Measurements from ENCODE around the gene MYRF.

Gene MYRF

DNA sequence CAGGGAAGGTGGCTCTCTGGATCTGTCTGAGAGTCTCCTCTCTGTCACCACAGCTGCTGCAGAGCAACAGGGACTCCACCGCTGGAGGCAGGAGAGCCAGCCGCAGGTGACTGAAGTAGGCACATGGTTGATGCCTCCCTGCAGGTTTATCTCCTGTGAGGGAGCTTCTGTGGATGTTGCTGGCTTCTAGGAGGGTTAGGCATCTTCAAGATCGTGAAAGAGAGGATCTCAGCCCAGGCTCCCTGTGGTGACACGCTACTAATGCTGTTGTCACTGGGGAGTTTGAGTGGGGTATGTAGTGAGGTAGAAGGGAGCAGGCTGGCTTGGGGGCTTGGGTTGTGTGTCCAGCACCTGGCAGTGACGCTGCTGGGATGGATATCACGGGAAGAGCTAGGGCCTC is 38.1 kb upstream of the MYRF start:
- DNase-seq (ENCODE audit: low spot score): no peak
- Mint-ChIP-seq H3K36me3 (ENCODE audit: low read depth) (no peaks in the 10 kb centered on the region), H3K27me3 (ENCODE audit: low read depth) (no peaks in the 10 kb centered on the region), H3K9me3 (no peaks in the 10 kb centered on the region), H3K4me3 (no peak overlapping the region), H3K27ac (no peak overlapping the region), H3K4me1 (ENCODE audit: low read depth) (no peaks in the 10 kb centered on the region)

DNA sequence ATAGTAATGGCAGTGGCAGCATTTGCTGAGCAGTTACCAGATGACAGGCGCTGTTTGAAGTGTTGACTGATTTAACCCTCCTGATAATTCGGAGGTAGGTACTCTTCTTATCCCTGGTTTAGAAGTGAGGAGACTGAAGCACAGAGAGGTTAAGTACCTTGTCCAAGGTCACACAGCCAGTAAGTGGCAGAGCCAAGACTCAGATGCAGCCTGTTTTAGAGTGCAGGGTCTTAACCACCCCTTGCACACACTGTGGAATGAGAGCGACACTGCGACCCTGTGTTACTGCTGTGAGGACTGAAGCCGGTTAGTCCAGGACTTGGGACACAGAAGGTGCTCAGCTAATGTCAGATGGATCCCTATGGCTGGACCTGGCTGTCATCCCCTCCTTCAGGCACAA is 37.5 kb upstream of the MYRF start:
- H3K4me1 Mint-ChIP-seq (ENCODE audit: low read depth): no peaks in the 10 kb centered on the region
- H3K9me3 Mint-ChIP-seq: no peaks in the 10 kb centered on the region
- no peak overlapping the region for H3K4me3 Mint-ChIP-seq
- no peak overlapping the region for H3K27ac Mint-ChIP-seq
- no peaks in the 10 kb centered on the region for H3K36me3 Mint-ChIP-seq (ENCODE audit: low read depth)
- H3K27me3 Mint-ChIP-seq (ENCODE audit: low read depth): no peaks in the 10 kb centered on the region
- DNase-seq (ENCODE audit: low spot score): no peak

DNA sequence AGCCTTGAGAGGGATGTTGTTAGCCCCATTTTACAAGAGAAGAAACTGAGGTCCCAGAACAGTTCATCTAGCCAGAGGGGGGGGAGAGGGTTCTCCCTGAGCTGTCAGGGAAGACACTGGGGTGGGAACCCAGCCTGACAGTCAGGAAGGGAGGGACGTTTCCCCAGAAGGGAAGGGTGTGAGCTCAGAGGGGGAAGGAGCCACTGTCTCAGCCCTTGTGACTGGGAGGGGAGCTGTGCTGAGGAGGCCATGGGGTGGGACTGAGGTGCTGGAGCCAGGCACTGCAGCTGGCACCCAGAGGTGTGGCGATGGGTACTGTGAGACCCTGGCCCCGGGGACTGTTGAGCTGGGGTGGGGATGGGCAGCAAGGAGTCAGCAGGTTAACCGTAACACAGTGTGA is 36.6 kb upstream of the MYRF start:
- Mint-ChIP-seq H3K4me1 (ENCODE audit: low read depth) (no peaks in the 10 kb centered on the region), H3K36me3 (ENCODE audit: low read depth) (no peaks in the 10 kb centered on the region), H3K27ac (no peak overlapping the region), H3K9me3 (no peaks in the 10 kb centered on the region), H3K4me3 (no peak overlapping the region), H3K27me3 (ENCODE audit: low read depth) (no peaks in the 10 kb centered on the region)
- DNase-seq (ENCODE audit: low spot score): no peak

DNA sequence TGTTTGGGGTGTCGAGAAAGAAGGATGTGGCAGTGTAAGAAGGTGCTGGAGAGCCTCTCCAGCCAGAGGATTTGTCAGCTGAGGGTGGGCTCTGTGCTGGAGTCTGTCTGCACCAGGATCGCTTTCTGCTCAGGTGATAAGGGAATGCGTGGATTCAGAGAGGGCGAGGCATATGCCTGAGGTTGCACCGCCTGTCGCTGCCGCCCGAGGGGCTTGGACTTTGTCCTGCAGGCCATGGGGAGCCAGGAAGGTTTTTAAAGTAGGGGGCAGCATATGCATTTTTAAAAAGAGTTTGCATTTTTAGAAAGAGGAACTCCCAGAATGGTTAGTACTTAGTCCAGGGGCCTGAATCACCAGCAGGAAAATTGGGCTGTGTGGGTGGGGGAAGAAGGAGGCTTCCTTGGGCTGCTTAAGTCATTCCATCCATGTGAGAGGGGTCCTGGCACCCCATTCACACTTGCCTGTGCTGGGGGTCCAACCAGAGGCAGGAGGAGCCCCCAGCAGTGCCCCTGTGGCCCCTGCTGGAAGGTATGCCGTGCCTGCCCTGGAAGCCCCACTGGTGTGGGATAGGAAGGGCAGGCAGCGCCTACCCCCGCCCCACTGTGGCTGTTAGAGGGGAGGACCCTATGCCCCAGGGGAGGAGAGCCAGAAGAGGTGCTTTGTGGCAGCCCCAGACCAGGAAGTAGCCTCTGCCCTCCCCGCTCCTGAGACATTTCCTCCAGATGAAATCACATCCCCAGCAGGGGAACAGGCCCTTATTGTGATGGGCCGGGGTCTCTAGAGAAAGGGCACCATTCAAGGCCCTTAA is 35.8 kb upstream of the MYRF start:
- Mint-ChIP-seq H3K9me3 (no peaks in the 10 kb centered on the region), H3K27me3 (ENCODE audit: low read depth) (no peaks in the 10 kb centered on the region), H3K4me1 (ENCODE audit: low read depth) (no peaks in the 10 kb centered on the region), H3K27ac (no peak overlapping the region), H3K4me3 (no peak overlapping the region), H3K36me3 (ENCODE audit: low read depth) (no peaks in the 10 kb centered on the region)
- DNase-seq (ENCODE audit: low spot score): no peak

DNA sequence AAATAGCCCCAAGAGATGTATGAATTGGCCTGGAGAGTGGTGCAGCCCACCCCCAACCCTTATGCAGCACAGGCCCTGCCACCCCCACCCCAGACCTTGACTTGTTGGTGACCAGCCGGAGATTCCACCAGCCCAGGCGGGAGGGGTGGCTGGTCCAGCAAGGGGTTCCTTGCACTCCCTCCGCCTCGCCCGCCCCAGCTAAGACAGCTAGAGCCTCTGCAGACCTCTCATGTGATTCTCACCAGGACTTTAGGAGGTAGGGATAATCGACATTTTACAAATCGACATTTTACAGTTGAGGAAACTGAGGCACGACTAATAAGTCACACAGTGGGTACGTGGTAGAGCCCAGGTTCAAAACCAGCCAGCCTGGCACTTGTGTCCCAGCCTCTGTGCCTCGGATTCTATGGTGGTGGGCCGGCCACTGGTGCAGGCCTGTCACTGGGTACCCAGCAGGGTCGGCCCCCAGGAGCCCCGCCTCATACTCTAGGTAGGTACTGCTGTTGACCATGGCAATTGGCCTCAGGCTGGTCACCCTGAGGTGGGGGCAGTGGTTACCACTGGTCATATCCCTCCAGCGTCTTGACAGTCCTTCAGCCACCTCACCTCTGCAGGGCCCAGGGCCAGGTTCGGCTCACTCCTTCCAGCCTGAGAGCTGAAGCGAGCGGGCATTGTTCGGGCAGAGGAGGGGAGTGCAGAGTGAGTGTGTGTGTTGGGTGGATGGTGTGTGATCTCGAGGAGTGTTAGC is 35.0 kb upstream of the MYRF start:
- H3K9me3 Mint-ChIP-seq: no peaks in the 10 kb centered on the region
- H3K27ac Mint-ChIP-seq: no peak overlapping the region
- no peaks in the 10 kb centered on the region for H3K4me1 Mint-ChIP-seq (ENCODE audit: low read depth)
- no peak overlapping the region for H3K4me3 Mint-ChIP-seq
- no peak for DNase-seq (ENCODE audit: low spot score)
- no peaks in the 10 kb centered on the region for H3K27me3 Mint-ChIP-seq (ENCODE audit: low read depth)
- no peaks in the 10 kb centered on the region for H3K36me3 Mint-ChIP-seq (ENCODE audit: low read depth)

DNA sequence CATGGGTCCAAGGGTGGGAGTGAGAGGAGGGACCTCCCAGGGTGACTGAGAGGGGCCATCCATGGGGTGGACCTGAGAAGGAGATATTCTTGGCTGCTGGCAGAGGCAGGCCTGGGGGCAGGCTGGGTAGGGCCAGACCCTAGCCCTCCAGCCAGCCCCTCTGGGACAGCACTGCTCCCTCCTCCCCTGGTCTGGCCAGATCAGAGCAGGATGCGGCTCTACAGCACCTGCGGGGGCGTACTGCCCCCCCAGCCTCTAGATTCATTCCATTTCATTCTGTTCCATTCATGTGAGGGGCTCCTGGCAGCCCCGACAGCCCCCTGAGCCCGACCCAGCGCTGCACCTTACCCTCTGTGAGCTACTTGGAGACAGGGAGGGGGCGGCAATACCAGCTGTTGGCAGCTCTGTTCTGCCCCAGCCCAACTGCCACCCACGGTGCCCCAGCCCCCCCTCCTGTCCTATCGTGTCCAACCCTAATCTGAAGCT is 34.3 kb upstream of the MYRF start:
- Mint-ChIP-seq H3K4me1 (ENCODE audit: low read depth) (no peaks in the 10 kb centered on the region), H3K27me3 (ENCODE audit: low read depth) (no peaks in the 10 kb centered on the region), H3K27ac (no peak overlapping the region), H3K4me3 (no peak overlapping the region), H3K36me3 (ENCODE audit: low read depth) (no peaks in the 10 kb centered on the region), H3K9me3 (no peaks in the 10 kb centered on the region)
- no peak for DNase-seq (ENCODE audit: low spot score)

DNA sequence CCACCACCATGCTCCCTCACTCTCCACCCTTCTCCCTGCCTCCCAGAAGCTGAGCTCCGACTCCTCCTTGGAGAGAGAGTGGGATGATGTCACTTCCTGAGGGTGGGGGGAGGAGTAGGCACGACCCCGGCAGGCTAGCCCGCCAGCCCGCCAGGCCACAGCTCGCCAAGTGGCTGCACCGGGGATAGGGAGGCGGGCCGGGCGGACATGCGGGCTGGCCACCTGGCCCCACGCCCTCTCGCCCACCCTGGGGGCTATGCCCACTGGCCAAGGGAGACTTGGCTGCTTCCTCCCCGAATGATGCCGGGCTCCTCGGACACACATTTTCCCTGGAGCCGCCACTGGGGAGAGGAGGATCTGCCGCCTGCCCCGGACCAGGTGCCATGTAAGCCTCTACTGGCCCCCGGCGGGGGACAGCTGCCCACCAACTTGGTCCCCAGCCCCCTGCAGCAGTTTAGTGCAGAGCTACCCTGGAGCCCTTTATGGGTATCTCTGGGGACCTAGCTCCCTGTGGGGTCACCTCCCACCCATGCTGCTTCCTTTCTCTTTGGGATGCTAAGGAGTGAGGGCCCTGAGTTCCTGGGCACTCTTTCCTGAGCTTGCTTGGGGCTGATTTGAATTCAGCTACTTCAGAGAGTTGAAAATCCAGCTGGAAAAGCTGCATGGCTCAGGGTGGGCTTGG is 33.7 kb upstream of the MYRF start:
- no peak for DNase-seq (ENCODE audit: low spot score)
- Mint-ChIP-seq H3K27ac (no peak overlapping the region), H3K27me3 (ENCODE audit: low read depth) (no peaks in the 10 kb centered on the region), H3K4me3 (no peak overlapping the region), H3K36me3 (ENCODE audit: low read depth) (no peaks in the 10 kb centered on the region), H3K9me3 (no peaks in the 10 kb centered on the region), H3K4me1 (ENCODE audit: low read depth) (no peaks in the 10 kb centered on the region)

DNA sequence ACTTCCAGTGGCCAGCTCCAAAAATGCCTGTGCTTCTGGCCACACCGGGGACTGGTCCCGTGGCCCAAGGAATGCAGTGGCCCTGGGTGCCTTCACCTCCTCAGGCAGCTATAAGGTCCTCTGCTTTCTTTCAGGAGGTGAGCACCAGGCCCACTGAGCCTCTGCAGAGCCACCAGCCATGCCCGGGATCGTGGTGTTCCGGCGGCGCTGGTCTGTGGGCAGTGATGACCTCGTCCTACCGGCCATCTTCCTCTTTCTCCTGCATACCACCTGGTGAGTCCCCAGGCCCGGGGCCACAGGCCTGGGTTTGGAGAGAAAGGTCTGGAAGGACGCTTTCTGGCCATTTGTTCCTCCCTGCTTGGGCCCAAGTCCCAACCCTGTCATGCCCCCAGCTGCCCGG is 32.5 kb upstream of the MYRF start:
- no peak overlapping the region for H3K27ac Mint-ChIP-seq
- no peaks in the 10 kb centered on the region for H3K4me1 Mint-ChIP-seq (ENCODE audit: low read depth)

DNA sequence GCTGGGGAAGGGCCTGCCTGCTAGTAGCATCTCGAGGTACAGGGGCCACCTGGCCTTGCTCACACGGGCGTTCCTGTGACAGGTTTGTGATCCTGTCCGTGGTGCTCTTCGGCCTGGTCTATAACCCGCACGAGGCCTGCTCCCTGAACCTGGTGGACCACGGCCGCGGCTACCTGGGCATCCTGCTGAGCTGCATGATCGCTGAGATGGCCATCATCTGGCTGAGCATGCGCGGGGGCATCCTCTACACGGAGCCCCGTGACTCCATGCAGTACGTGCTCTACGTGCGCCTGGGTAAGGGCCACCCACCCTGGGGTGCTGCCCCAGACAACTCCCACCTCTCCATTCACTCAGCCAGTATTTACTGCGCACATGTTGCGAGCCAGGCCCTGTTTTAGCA is 31.8 kb upstream of the MYRF start:
- H3K9me3 Mint-ChIP-seq: no peaks in the 10 kb centered on the region
- no peak for DNase-seq (ENCODE audit: low spot score)
- H3K4me1 Mint-ChIP-seq (ENCODE audit: low read depth): no peaks in the 10 kb centered on the region
- no peaks in the 10 kb centered on the region for H3K27me3 Mint-ChIP-seq (ENCODE audit: low read depth)
- H3K36me3 Mint-ChIP-seq (ENCODE audit: low read depth): no peaks in the 10 kb centered on the region
- H3K27ac Mint-ChIP-seq: no peak overlapping the region
- no peak overlapping the region for H3K4me3 Mint-ChIP-seq

More for the DNA sequence above, 32.5 kb upstream of the MYRF start:
- Mint-ChIP-seq H3K27me3 (ENCODE audit: low read depth) (no peaks in the 10 kb centered on the region), H3K36me3 (ENCODE audit: low read depth) (no peaks in the 10 kb centered on the region), H3K4me3 (no peak overlapping the region), H3K9me3 (no peaks in the 10 kb centered on the region)
- no peak for DNase-seq (ENCODE audit: low spot score)

DNA sequence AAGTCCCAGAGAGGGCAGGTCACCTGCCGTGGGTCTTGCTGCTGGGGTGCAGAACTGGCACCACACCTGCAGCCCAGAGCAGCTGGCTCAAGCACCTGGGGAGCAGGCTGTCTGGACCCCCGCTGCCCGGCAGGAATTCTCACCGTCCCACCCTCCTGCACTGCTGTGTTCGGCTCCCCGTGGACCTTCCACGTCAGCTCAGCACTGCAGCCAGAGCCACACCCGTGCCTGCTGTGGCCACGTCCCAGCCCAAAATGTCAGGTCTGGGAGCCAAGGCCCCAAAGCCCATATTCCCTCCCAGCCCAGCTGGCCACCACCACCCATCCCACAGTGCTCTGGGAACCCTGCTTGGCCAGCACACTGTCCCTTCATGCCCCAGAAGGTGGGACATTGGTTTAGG is 28.0 kb upstream of the MYRF start:
- Mint-ChIP-seq H3K4me3 (no peak overlapping the region), H3K27me3 (ENCODE audit: low read depth) (no peaks in the 10 kb centered on the region), H3K36me3 (ENCODE audit: low read depth) (no peaks in the 10 kb centered on the region), H3K27ac (no peak overlapping the region), H3K4me1 (ENCODE audit: low read depth) (no peaks in the 10 kb centered on the region), H3K9me3 (no peaks in the 10 kb centered on the region)
- no peak for DNase-seq (ENCODE audit: low spot score)

DNA sequence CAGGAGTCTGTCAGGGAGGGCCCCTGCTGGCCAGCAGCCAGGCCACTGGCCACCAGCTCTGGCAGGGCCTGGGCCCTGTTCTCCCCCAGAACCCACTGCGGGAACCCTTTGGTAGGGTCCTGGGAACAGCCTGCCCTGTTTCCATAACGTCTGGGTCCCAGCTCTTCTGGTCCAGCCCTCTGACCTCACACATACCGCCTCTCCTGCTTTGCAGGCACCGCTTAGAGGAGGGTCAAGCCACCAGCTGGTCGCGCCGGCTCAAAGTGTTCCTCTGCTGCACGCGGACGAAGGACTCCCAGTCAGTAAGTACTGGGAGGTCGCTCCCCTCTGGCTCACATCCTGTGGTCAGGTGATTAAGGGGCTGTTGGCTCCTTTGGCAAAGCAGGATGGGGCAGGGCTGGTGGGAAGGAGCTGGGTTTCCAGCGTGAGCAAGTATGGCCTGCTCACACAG is 26.6 kb upstream of the MYRF start:
- Mint-ChIP-seq H3K27me3 (ENCODE audit: low read depth) (no peaks in the 10 kb centered on the region), H3K4me3 (no peak overlapping the region), H3K9me3 (no peaks in the 10 kb centered on the region), H3K4me1 (ENCODE audit: low read depth) (no peaks in the 10 kb centered on the region), H3K36me3 (ENCODE audit: low read depth) (no peaks in the 10 kb centered on the region), H3K27ac (no peak overlapping the region)
- DNase-seq (ENCODE audit: low spot score): no peak

DNA sequence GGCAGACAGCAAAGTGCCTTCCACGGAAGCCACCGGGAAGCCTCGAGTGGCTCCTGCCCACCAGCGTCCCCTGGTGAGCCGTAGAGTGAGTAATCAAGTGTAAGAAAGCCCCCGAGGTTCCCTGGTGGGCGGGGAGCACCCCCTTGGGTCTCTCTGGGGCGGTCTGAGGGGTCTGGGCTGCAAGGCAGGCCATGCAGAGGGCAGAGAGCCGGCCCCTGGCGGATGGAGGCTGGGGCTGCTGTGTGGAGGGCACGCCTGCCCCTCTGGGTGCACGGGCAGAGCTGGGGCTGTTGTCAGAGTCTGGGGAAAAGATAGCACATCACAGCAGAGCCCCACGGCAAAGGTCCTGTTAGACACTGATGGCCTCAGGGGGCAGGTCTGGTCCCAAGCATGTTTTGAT is 25.7 kb upstream of the MYRF start:
- no peak for DNase-seq (ENCODE audit: low spot score)
- H3K4me1 Mint-ChIP-seq (ENCODE audit: low read depth): no peaks in the 10 kb centered on the region
- no peaks in the 10 kb centered on the region for H3K36me3 Mint-ChIP-seq (ENCODE audit: low read depth)
- H3K9me3 Mint-ChIP-seq: no peaks in the 10 kb centered on the region
- H3K27me3 Mint-ChIP-seq (ENCODE audit: low read depth): no peaks in the 10 kb centered on the region
- H3K4me3 Mint-ChIP-seq: no peak overlapping the region
- no peak overlapping the region for H3K27ac Mint-ChIP-seq

DNA sequence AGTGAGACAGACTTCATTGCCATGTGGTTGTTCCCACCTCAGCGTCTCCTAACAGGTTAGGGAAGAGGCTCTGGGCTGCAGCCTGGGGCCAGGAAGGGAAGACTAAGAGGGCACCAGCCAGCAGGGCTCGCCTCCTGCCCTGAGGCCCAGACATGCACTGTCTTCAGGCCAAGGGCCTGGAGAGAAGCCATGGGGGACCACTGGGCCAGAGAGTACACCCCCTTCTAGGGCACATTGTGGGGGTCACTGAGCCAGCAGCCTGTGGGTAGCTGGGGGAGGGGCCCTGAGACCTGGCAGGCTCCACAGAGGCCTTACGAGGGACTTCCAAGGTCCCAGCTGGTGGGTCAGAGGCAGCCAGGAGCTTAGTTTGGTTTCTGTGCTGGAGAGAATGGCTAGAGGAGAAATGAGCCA is 25.0 kb upstream of the MYRF start:
- H3K27me3 Mint-ChIP-seq (ENCODE audit: low read depth): no peaks in the 10 kb centered on the region
- H3K27ac Mint-ChIP-seq: no peak overlapping the region
- no peaks in the 10 kb centered on the region for H3K9me3 Mint-ChIP-seq
- H3K4me3 Mint-ChIP-seq: no peak overlapping the region
- H3K36me3 Mint-ChIP-seq (ENCODE audit: low read depth): no peaks in the 10 kb centered on the region
- DNase-seq (ENCODE audit: low spot score): no peak
- no peaks in the 10 kb centered on the region for H3K4me1 Mint-ChIP-seq (ENCODE audit: low read depth)

Measured in T-helper 2 cell treated with Interferon-gamma antibody and Interleukin-4, amounts not matched to agents 5 μg/mL and 100 μg/mL, for 36 hours (primary cell).